GM18517 (cell line): ENCODE measurements around the gene FUT8.

Experiments used
- ATAC-seq: cut with Tn5 transposase; IDR thresholded peaks from one replicate; pipeline ENCODE4 v1.9.1; 2021; ENCODE audit warnings: mild to moderate bottlenecking, moderate library complexity; ENCODE audit not compliant: unreplicated experiment

The FUT8 gene

DNA sequence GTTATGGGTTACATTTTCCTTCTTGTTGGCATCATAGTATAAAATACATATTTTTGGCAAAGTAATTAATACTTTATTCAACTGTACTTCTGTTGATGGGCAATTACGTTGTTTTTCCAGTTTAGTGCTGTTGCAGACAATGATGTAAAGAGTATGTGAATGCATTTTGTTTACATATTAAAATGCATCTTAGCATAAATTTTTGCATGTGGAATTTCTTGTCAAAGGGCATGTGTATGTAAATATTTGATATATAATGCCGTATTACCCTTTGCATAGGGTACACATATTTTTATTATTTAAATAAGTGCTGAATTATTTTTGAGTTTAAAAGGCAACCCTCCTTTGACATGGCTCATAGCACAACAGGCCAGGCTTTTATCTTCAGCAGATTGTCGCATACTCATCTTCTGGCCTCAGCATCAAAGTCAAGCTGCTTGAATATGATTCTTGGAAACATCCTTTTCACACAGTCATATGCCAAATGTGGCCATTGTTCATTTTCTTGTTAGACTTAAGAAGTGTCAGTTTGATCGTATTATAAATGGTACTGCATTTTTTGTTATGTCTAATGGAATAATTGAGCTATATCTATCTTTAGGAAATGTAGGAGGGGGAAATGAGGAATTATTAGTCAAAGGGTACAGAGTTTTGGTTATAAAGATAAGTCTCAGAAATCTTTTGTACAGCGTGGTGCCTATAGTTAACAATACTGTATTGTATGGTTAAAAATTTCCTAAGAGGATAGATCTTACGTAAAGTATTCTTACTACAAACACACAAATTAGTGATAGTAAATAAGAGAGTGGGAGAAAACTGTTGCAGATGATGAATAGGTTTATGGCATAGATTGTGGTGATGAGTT lies 138.5 kb downstream of the FUT8 start:
- no peak for ATAC-seq

DNA sequence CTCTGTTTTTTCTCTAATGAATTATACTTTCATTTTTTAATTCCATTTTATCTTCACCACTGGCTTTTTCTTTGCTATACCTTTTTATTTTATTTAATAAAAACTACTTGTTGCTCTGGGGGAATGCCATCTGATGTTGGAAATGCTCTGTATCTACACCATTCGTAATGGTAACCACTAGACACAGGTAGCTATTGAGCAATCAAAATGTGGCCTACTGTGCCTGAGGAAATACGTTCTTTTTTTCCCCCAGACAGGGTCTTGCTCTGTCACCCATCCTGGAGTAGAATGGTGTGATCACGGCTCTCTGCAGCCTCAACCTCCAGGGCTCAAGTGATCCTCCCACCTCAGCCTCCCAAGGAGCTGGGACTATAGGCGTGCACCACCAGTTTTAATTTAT lies 140.2 kb downstream of the FUT8 start:
- ATAC-seq, result no peak

DNA sequence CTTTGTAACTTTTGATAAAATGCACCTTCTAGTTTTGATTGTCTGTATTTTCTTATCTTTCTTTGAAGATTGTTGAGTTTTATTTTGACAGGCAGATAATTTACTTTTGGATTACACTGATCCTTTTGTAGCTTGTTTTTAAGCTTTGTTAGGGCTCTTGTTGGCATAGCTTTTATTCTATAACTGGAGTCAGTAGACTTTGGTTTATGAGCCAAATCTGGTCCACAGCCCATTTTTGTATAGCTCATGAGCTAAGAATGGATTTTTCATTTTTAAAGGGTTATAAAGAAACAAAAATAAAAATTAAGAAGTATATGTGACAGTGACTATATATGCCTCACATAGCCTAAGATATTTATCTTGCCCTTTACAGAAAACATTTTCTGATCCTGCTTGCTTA lies 142.3 kb downstream of the FUT8 start:
- ATAC-seq, result no peak

DNA sequence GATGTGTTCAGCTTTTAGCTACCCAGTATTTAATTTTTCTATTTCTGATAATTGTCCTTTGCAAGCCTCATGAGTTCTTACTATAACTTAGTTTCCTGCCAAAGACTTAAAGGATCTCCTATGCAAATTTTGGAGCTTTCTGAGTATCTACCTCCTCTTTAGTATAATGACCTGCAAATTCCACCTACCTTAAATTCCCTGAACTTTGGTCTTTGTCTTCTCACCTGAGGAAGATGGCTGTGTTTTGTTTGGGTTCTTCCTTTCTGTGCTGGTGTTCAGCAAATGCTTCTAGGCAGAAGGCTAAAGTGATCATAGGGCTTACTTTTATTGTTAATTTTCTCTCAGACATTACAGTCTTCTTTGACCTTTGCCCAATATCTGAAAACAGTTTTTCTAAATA lies 142.8 kb downstream of the FUT8 start:
- ATAC-seq, result no peak

DNA sequence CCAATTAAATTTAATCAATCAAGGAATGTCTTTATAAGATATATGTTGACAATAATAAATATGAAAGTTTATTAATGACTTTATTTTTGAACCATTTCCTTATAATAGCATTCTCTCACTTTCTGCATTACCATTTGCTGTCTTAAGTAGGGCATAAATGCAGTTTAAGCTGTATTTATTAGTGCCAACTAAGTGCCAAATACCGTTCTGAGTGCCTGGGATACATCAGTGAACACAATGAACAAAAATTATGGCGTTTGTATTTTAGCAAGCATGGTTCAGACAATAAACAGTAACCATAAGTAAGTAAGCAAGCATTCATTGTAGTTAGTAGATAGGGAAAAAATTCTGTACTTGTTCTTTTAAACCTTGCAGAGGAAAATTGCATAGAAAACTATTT lies 145.8 kb downstream of the FUT8 start:
- no peak for ATAC-seq

DNA sequence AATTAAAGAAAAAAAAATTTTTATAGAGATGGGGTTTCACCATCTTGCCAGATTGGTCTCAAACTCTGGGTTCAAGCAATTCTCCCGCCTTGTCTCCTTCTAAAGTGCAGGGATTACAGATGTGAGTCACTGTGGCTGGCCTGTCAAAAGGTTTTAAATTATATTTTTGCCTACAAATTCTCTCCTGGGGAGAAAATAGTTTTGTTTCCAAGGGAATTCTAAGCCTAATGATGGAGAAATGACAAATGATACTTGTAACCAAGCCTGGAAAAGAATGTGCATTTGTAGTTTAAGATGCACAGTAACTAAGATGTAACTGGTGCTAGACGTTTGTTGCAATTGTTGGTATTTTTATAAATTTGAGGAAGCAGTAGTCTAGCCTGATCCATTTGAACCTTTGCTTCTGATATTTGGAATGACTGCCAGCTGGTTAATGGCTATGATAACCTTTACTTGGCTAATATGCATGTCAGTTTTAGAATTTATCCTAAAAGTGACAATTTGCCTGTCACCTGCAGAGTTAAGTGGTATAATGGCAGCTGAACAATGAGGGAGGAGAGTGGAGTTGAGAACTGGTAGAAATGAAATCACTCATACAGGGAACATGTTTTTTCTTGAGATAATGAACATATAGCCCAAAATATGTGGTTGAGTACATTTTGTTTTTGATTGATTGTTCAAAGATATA lies 148.0 kb downstream of the FUT8 start:
- no peak for ATAC-seq

DNA sequence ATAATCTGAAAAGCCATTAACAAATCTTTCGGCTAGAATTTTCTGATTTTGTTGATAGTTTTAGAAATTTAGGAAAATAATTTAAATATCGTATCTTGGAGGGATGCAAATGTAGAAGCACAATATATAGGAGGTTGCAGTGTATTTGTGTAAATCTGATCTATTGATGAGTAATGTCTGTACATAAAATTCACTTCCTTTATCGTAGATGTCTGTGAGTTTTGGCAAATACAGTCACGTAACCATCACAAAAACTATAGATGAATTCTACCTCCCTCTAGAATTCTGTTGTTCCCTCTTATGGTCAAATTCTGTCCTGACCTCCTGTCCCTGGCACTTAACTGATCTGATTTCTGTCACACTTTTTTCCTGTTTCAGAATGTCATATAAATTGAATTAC lies 151.8 kb downstream of the FUT8 start:
- ATAC-seq, result no peak

DNA sequence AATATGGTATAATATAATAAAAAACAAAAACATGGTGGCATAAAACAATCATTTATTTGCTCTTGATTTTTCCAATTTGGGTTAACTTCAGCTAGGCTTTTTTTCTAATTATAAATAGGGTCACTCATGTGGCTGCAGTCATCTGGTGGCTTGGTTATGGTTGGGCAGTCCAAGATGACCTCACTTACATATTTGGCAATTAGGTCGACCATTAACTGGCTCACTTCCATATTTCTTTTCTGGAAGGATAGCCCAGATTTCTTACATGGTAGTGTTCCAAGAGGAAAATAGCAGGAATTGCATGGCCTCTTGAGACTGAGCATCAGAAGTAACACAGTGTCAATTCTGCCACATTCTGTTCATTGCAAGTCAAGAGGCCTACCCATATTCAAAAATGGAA lies 153.4 kb downstream of the FUT8 start:
- no peak for ATAC-seq

DNA sequence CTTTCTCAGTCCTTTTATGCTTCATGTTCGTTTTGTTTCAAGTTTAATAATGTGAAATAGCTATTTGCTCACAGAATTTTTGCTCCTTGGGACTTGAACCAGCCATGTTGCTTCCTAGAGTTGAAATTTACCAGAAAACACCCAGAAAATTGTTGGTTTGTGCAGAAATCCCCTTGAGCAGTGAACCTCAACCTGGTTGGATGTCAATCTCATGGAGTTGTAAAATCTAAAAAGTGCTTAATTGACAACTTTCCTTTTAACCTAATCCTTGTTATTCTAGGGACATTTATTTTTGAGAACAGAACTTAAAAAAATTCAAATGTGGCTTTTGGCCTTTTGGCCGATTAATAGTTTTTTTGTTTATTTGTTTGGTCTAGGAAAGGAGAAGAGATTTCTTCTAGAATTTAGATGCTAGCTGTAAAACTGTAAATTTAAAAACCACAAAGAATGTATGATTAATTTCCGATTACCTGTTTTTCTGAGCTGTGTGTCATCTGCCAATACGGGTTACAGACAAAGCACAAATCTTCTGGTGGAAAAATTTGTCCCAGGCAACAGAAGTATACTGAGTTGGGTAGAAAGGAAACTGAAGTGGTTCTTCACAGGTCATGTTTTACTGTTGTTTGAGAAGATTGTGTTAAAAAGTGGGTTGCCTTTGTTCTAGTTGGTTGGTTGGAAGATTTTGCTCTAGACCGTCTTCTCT lies 154.4 kb downstream of the FUT8 start:
- ATAC-seq, result no peak

DNA sequence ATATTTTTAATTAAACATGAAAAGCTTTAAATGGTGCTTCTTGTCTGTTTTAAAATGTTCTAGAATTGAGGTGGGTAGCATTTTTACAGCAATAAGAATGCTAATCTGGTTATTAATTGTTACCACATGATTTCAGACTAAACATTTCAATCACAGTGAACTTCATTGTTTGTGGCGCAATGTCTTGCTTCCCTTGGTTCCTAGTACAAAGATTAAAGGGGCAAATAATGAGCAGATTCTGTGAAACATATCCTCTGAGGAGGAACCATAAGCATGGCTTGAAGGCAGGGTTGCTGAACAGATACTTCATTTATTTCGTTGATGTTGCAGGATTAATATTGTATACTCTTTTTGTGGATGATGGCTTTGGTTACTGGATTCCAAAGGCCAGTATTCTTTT lies 162.1 kb downstream of the FUT8 start:
- ATAC-seq, result no peak

DNA sequence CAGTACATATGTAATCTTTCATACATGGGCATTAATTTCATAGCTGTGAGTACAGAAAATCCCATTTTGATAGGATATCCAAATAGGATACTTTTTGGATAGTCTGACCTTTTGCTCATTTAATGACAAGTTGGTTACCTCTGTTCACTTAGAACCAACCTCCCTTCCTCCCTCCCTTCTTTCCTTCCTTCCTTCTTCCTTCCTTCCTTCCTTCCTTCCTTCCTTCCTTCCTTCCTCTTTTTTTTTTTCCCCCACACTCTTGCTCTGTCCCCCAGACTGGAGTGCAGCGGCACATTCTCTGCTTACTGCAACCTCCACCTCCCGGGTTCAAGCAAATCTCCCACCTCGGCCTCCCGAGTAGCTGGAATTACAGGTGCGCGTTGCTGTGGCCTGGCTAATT lies 162.9 kb downstream of the FUT8 start:
- ATAC-seq, result no peak

DNA sequence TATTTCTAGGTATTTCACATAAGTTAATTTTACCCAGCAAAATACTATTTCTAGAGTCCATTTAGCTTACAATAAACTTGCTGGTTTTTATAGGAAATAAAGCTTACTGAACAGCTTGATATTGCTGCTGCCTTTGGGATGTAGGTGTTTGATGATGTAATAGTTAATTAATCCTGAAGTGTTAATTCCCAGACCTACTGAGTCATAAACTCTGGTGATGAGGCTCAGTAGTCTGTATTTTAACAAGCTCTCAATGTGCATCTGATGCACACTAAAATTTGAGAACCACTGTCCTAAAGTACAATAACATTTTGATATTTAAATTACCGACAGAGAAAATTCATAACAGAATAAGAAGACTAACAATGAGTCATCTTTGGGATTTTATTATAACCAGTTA lies 168.4 kb downstream of the FUT8 start:
- ATAC-seq, result no peak

DNA sequence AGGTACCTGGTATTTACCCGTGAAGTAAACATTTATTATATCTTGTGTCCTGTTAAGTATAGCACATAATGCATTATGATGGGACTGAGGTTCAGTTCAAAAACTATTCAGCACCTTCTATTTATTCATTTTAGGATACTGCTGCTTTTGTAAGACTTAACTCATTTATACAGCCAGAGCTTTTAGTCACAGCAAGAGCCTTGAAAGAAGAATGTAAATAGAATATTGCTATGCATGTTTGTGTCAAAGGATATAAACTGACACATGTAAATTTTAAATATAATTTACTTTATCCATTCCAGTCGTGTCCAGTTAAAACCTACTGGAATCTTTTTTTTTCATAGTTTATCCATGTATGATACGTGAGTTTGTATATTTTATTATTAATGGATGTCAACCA lies 168.8 kb downstream of the FUT8 start:
- no peak for ATAC-seq

DNA sequence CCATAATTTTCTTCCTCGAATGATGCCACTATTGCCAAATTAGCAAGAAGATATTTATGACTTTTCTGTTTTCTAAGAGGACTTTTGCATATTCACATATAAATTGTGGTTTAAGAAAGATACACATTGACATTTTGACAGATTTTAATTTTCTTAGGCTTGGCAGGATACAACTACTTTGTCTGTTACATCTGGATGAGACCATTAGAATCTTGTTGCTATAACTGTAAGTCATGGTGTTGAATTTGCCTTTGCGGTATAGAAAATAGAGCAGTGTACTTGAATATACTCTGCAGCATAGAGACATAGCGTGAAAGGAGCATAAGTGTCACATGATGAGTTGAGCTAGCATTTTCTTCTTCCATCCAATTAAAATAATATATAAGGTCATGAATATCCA lies 169.3 kb downstream of the FUT8 start:
- ATAC-seq, result no peak

DNA sequence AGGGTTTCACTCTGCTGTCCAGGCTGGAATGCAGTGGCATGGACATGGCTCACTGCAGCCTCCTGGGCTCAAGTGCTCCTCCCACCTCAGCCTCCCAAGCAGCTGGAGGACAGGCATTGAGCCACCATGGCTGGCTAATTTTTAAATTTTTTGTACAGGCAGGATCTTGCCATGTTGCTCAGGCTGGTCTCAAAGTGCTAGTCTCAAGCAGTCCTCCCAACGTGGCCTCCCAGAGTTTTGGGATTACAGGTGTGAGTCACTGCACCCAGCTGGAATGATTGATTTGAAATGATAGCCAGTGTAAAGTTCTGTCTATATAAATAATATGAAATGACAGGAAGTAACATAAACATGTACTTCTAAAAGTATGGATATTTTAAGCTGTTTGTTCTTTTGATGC lies 172.7 kb downstream of the FUT8 start:
- no peak for ATAC-seq

DNA sequence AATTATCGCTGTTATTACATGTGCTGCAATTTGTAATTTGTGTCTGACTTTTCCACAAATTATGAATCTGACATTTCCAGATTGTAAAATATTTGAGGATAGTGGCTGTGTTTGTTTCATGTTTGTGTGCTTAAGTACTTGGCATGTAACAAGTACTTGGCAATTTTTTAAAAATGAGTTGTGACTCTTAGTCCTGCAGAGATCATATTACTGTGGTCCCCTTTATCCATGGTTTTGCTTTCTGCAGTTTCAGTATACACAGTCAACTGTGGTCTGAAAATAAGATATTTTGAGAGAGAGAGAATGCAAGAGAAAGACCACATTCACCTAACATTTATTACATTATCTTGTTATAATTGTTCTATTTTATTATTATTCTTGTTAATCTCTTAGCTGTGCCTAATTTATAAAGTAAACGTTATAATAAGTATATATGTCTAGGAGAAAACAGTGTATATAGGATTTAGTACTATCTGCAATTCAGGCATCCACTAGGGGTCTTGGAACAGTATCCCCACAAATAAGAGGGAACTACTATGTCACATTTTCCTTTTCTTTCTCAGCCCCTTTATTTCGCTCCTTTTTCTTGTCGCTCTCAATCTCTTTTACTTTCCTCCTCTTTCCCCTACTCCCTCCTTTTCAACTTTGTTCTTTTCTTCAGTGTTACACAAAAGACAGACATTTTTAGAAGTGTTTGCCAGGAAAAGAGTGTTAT lies 176.1 kb downstream of the FUT8 start:
- no peak for ATAC-seq

DNA sequence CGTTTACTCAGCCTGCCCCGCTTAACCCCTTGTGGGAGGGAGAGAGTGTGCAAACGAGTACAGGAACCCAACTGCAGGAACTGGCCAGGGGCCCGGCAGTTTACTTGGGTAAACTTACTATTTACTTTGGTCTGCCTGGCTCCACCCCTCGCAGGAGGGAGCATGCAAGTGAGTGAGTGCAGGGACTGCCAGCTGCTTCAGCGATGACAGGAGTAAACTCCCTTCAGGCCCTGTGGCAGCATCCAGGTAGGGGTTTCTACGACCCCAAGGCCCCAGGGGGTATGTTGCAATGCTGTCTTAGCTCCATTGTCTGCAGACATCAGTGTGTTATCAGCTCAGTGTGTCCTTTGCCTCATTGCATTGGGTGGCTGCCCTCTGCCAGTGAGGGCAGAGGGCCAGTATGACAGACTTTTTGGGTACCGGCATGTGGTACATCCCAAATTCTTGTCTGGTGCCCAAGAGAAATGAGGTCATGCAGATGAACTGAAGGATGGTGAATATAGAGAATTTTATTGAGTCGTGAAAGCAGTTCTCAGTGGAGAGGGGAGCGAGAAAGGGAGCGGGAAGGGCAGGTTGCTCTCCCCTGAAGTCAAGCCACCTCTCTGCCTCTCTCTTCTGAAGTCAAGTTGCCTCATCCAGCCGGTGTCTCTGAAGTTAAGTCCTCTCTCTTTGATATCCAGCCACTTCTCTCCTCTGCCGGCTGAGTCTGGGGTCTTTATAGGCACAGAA lies 181.8 kb downstream of the FUT8 start:
- ATAC-seq, result no peak

DNA sequence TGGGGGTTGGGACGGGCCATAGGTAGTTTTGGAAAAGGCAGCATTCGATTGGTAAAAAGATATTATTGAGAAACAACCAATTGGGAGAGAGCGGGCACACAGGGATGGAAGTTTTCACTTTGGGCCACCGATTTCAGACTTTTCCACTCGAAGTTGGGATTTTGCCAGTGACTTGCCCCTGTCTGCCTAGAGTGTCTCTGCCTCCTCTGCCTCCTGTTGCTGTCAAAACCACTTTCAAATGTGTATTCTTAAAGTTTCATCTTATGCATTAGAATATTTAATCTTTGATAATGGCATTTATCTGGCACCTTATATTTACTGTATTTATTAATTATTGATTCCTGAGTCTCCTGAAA lies 182.3 kb downstream of the FUT8 start:
- ATAC-seq, result no peak

DNA sequence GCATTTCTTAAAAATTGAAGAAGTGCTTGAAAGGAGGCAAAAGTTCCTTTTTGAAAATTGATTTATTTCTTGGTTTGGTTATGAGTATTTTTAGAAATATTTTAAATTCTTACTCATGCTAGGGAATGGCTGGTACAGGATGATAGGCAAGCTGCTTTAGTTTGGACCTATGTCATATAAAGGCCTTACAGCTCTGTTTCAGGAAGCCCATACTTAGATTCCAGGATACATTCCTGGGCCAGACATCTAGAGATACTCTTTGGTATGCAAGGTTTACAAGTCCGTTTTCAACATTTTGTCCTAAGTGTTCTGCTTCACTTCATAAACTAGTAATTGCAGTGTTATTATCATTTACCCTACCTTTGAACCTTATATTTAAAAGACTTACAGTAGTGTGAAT lies 186.8 kb downstream of the FUT8 start:
- ATAC-seq, result no peak

DNA sequence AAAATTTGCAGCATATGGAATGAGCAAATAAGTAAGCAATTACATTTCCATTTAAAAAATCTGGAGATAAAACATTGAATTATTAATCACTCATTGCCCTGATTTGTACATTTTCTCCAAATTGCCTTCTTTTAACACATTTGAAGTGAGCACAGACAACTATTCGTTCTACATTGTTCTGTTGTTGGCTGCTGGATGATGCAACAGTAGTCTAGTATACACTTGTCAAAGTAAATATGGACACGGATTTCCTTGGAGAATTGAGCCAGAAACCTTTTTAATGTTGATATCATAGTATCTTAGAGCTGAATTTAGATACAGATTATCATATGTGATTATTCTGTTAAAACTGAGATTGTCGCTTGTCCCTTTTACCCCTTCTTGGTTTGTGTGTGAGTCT lies 188.2 kb downstream of the FUT8 start:
- no peak for ATAC-seq

DNA sequence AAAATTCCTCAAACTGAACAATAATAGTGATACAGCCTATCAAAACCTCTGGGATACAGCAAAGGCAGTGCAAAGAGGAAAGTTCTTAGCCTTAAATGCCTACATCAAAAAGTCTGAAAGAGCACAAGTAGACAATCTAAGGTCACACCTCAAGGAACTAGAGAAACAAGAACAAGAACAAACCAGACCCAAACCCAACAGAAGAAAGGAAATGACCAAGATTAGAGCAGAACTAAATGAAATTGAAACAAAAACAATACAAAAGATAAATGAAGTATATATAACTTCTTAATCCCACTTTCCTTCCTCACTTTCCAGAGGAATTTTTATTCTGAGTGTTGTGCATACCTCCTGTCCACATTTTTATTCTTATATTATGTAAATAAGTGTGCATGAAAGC lies 192.0 kb downstream of the FUT8 start:
- ATAC-seq, result no peak
